Measurements from ENCODE around the gene ZNF692.

Gene ZNF692

GRCh38 chr1:248849152-248849551 is 9.7 kb downstream of the ZNF692 start:
- no peak for TF ChIP-seq CTCF (conservative IDR thresholded peaks at IDR 0.05; ENCODE audit: low read length)
- no peak for DNase-seq (ENCODE audit: low read depth)
- H3K4me3 ChIP-seq (ENCODE audit: low read length) = no peak overlapping the region

- DNase-seq (ENCODE audit: low read depth) = no peak
- no peak for TF ChIP-seq CTCF (conservative IDR thresholded peaks at IDR 0.05; ENCODE audit: low read length)
- no peak overlapping the region for H3K4me3 ChIP-seq (ENCODE audit: low read length)
Measured at GRCh38 chr1:248848602-248849001, 10.3 kb downstream of the ZNF692 start.

GRCh38 chr1:248847956-248848561 is 10.8 kb downstream of the ZNF692 start:
- no peak overlapping the region for H3K4me3 ChIP-seq (ENCODE audit: low read length)
- TF ChIP-seq CTCF (conservative IDR thresholded peaks at IDR 0.05; ENCODE audit: low read length) = no peak
- no peak for DNase-seq (ENCODE audit: low read depth)

- no peak for TF ChIP-seq CTCF (conservative IDR thresholded peaks at IDR 0.05; ENCODE audit: low read length)
- no peak overlapping the region for H3K4me3 ChIP-seq (ENCODE audit: low read length)
- no peak for DNase-seq (ENCODE audit: low read depth)
Measured at GRCh38 chr1:248847181-248847955, 11.5 kb downstream of the ZNF692 start.

- DNase-seq (ENCODE audit: low read depth) = no peak
- TF ChIP-seq CTCF (conservative IDR thresholded peaks at IDR 0.05; ENCODE audit: low read length) = no peak
- H3K4me3 ChIP-seq (ENCODE audit: low read length) = no peak overlapping the region
Measured at GRCh38 chr1:248844526-248844925, 14.4 kb downstream of the ZNF692 start.

- no peak for DNase-seq (ENCODE audit: low read depth)
- no peak for TF ChIP-seq CTCF (conservative IDR thresholded peaks at IDR 0.05; ENCODE audit: low read length)
- no peak overlapping the region for H3K4me3 ChIP-seq (ENCODE audit: low read length)
Measured at GRCh38 chr1:248843687-248844086, 15.2 kb downstream of the ZNF692 start.

GRCh38 chr1:248842781-248843331 is 16.0 kb downstream of the ZNF692 start:
- TF ChIP-seq CTCF (conservative IDR thresholded peaks at IDR 0.05; ENCODE audit: low read length) = no peak
- H3K4me3 ChIP-seq (ENCODE audit: low read length) = no peak overlapping the region
- DNase-seq (ENCODE audit: low read depth) = no peak

Data from AG10803 (cell line).